Retinal pigment epithelial cell (primary cell): ENCODE results near the gene THUMPD1.
"Not testable (repeated sequence)": the region's sequence is repeated elsewhere in the genome, so short reads cannot be mapped to it uniquely, and the experiment has no call there.

Experiments
- DNase-seq: peaks from one replicate; pipeline ENCODE4 v3.0.0-alpha.2; 2010; ENCODE audit warnings: low read depth
- H3K4me3 ChIP-seq: 2 replicates; pipeline ENCODE4 v1.5.1; 2011; ENCODE audit warnings: mild to moderate bottlenecking, low read length, control low read depth, moderate library complexity
- TF ChIP-seq, protein P1 (sequence below): conservative IDR thresholded peaks from 2 replicates; pipeline ENCODE4 v1.5.1; 2011; ENCODE audit warnings: low read depth, low read length, control low read depth, inconsistent platforms

Gene THUMPD1

DNA sequence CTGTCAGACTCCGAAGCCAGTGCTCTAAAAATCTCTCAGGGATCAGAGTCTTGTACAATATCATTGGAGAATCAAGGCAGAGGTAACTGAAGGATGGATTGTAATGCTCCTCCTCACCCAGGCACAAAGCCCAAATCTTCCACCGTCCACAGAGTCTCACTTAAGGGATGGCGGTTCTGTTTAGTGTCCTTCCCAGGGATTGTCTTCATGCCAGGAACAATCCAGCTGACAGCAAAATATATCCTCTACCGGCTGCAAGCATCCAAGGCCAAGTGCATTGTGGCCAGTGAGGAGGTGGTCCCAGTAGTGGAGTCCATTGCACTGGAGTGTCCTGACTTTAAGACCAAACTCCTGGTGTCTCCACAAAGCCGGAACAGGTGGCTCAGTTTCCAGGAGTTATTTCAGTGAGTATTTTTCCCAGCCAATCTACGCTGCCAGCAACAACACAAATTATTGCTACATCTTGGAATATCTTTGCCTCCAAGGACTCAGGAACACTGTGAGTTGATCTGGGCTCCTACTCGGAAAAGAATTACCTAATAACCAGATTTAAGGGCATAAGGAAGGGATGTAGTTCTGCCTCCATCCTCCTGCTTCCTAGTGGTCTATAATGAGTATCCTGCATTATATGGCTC is 30.2 kb downstream of the THUMPD1 start:
- H3K4me3 ChIP-seq, result no peak overlapping the region
- no peak for DNase-seq
- TF ChIP-seq, protein P1, sequence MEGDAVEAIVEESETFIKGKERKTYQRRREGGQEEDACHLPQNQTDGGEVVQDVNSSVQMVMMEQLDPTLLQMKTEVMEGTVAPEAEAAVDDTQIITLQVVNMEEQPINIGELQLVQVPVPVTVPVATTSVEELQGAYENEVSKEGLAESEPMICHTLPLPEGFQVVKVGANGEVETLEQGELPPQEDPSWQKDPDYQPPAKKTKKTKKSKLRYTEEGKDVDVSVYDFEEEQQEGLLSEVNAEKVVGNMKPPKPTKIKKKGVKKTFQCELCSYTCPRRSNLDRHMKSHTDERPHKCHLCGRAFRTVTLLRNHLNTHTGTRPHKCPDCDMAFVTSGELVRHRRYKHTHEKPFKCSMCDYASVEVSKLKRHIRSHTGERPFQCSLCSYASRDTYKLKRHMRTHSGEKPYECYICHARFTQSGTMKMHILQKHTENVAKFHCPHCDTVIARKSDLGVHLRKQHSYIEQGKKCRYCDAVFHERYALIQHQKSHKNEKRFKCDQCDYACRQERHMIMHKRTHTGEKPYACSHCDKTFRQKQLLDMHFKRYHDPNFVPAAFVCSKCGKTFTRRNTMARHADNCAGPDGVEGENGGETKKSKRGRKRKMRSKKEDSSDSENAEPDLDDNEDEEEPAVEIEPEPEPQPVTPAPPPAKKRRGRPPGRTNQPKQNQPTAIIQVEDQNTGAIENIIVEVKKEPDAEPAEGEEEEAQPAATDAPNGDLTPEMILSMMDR, result no peak

DNA sequence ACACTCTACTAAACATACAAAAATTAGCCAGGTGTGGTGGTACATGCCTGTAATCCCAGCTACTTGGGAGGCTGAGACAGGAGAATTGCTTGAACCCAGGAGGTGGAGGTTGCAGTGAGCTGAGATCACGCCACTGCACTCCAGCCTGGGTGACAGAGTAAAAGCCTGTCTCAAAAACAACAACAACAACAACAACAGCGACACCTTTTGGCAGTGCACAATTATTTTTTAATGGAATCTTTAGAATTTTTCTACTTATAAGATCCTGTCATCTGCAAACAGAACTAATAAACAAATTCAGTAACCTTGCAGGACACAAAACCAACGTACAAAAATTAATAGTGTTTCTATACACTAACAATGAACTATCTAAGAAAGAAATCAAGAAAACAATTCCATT is 33.5 kb downstream of the THUMPD1 start:
- DNase-seq, H3K4me3 ChIP-seq: not testable (repeated sequence)

- H3K4me3 ChIP-seq, result no peak overlapping the region
- TF ChIP-seq, protein P1, result no peak
- DNase-seq, result no peak
Observed at GRCh38 chr16:20707461-20707860, 34.2 kb downstream of the THUMPD1 start.

DNA sequence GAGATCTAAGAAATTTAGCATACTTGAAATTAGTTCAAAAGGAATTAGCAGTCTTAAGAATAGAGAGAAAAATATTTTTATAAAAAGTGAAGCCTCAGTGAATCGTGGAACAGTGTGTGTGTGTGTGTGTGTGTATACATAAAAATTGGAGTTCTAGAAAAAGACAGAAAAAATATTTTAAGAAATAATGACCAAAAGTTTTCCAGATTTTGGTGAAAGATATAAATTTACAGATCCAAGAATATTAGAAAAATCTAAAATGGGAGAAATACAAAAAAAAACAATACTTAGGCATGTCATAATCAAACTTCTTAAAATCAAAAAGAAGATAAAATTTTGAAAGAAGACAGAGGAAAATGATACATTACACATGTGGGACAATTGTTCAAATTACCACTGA is 35.6 kb downstream of the THUMPD1 start:
- not testable (repeated sequence) for DNase-seq

GRCh38 chr16:20704281-20704680 is 37.3 kb downstream of the THUMPD1 start:
- DNase-seq, result no peak
- H3K4me3 ChIP-seq, result no peak overlapping the region
- TF ChIP-seq, protein P1, result no peak

More for the DNA sequence above, 35.6 kb downstream of the THUMPD1 start:
- not testable (repeated sequence) for H3K4me3 ChIP-seq

DNA sequence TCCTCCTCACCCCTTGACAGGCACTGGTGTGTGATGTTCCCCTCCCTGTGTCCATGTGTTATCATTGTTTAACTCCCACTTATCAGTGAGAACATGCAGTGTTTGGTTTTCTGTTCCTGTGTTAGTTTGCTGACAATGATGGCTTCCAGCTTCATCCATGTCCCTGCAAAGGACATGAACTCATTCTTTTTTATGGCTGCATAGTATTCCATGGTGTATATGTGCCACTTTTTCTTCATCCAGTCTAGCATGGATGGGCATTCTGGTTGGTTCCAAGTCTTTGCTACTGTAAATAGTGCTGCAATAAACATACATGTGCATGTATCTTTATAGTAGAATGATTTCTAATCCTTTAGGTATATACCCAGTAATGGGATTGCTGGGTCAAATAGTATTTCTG is 39.9 kb downstream of the THUMPD1 start:
- not testable (repeated sequence) for DNase-seq

GRCh38 chr16:20696618-20697017 is 45.0 kb downstream of the THUMPD1 start:
- no peak for DNase-seq
- H3K4me3 ChIP-seq, result no peak overlapping the region
- TF ChIP-seq, protein P1, result no peak

More for the DNA sequence above, 39.9 kb downstream of the THUMPD1 start:
- not testable (repeated sequence) for H3K4me3 ChIP-seq

DNA sequence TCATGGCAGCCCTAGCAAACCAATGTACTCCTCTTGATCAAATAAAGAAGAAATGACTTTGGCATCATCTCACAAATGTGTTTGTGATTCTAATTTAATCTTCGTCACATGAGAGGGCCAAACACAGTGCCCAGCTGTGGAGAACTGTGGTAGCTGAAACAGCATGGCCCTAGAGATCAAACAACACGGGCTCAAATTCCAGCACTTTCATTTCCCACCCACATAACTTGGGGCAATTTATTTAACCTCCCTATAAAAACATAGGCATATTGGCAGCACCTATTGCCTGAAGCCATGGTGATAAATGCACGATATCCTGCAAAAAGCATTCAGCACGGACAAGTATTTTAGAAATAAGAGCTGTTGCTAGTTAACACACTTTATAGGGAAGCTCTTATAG is 46.6 kb downstream of the THUMPD1 start:
- H3K4me3 ChIP-seq, result no peak overlapping the region
- no peak for DNase-seq
- TF ChIP-seq, protein P1, result no peak

DNA sequence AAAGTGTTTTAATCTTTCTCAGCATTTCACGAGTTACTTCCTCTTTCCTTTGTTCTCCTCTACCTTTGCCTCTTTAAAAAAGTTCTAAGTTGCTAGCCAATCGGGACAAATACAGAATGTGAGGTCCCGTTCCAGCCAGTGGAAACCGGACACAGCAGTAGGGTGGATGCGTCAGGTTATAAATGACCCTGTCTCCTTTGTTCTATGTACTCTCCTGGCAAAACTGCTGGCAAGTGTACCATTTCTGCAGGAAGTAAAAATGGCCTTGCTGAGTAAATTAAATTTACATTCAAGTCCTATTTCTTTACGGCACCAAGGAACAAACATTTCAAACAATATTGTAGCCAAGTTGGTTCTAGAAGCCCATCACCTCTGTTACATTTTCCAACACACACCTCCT is 47.5 kb downstream of the THUMPD1 start:
- not testable (repeated sequence) for H3K4me3 ChIP-seq, DNase-seq
